Effector memory CD4-positive, alpha-beta T cell (primary cell): Measurements from ENCODE around the gene RNF208.

Experiments used
- DNase-seq, 3 donors: peaks; one replicate each; pipeline ENCODE4 v3.0.0-alpha.2; 2020
- H3K27ac ChIP-seq: 2 replicates; pipeline ENCODE4 v1.7.0; 2013; ENCODE audit warnings: mild to moderate bottlenecking, low read length, moderate library complexity; ENCODE audit not compliant: insufficient read depth, poor library complexity, severe bottlenecking
- H3K27me3 ChIP-seq: replicated peaks from 2 replicates; pipeline ENCODE4 v1.7.0; 2013; ENCODE audit warnings: mild to moderate bottlenecking, low read length; ENCODE audit not compliant: insufficient read depth, control insufficient read depth, poor library complexity, severe bottlenecking
- H3K36me3 ChIP-seq: 2 replicates; pipeline ENCODE4 v1.7.0; 2013; ENCODE audit warnings: mild to moderate bottlenecking, low read length, moderate library complexity; ENCODE audit not compliant: control insufficient read depth, insufficient read depth
- H3K4me1 ChIP-seq: 2 replicates; pipeline ENCODE4 v1.7.0; 2013; ENCODE audit warnings: low read length, mild to moderate bottlenecking; ENCODE audit not compliant: control insufficient read depth, insufficient read depth, poor library complexity, severe bottlenecking
- H3K4me3 ChIP-seq: 2 replicates; pipeline ENCODE4 v1.7.0; 2013; ENCODE audit warnings: low read length, low read depth, mild to moderate bottlenecking; ENCODE audit not compliant: insufficient read depth, poor library complexity, severe bottlenecking
- H3K9me3 ChIP-seq: 2 replicates; pipeline ENCODE4 v1.7.0; 2013; ENCODE audit warnings: mild to moderate bottlenecking, low read length, moderate library complexity; ENCODE audit not compliant: control insufficient read depth

RNF208 gene

GRCh38 chr9:137173796-137174664 lies 48.0 kb downstream of the RNF208 start:
- no peak overlapping the region for H3K4me3 ChIP-seq
- no peak for DNase-seq

GRCh38 chr9:137172901-137173795 lies 48.9 kb downstream of the RNF208 start:
- H3K4me1 ChIP-seq: peaks cover 12% of the 10 kb centered on the region

More at GRCh38 chr9:137173796-137174664, 48.0 kb downstream of the RNF208 start:
- Histone ChIP-seq H3K27ac (no peak overlapping the region), H3K36me3 (peaks cover 9% of the 10 kb centered on the region), H3K4me1 (peaks cover 7% of the 10 kb centered on the region), H3K9me3 (no peaks in the 10 kb centered on the region), H3K27me3 (peaks cover 27% of the 10 kb centered on the region)

GRCh38 chr9:137171149-137171900 lies 50.7 kb downstream of the RNF208 start:
- Histone ChIP-seq H3K4me3 (no peak overlapping the region), H3K27me3 (peaks cover 50% of the 10 kb centered on the region), H3K27ac (no peak overlapping the region), H3K4me1 (peaks cover 19% of the 10 kb centered on the region), H3K36me3 (no peaks in the 10 kb centered on the region), H3K9me3 (no peaks in the 10 kb centered on the region)
- no peak for DNase-seq

More at GRCh38 chr9:137172901-137173795, 48.9 kb downstream of the RNF208 start:
- H3K36me3 ChIP-seq: peaks cover 3% of the 10 kb centered on the region
- peaks cover 32% of the 10 kb centered on the region for H3K27me3 ChIP-seq
- no peak overlapping the region for H3K4me3 ChIP-seq
- DNase-seq: no peak
- H3K9me3 ChIP-seq: no peaks in the 10 kb centered on the region
- no peak overlapping the region for H3K27ac ChIP-seq

GRCh38 chr9:137170486-137171148 lies 51.4 kb downstream of the RNF208 start:
- peaks cover 19% of the 10 kb centered on the region for H3K4me1 ChIP-seq

More at GRCh38 chr9:137170486-137171148, 51.4 kb downstream of the RNF208 start:
- H3K9me3 ChIP-seq: no peaks in the 10 kb centered on the region
- H3K36me3 ChIP-seq: no peaks in the 10 kb centered on the region
- DNase-seq: no peak
- H3K27me3 ChIP-seq: peaks cover 57% of the 10 kb centered on the region
- no peak overlapping the region for H3K27ac ChIP-seq
- H3K4me3 ChIP-seq: no peak overlapping the region
